ENCODE measurements around the gene HMGXB4.

- TF ChIP-seq POLR2AphosphoS5 (IDR thresholded peaks at IDR 0.05) = no peak
- no peak for TF ChIP-seq CTCF (IDR thresholded peaks at IDR 0.05)
Measured at GRCh38 chr22:35275580-35275979, 18.3 kb downstream of the HMGXB4 start.
